ENCODE data around the gene CDH13.

DNA sequence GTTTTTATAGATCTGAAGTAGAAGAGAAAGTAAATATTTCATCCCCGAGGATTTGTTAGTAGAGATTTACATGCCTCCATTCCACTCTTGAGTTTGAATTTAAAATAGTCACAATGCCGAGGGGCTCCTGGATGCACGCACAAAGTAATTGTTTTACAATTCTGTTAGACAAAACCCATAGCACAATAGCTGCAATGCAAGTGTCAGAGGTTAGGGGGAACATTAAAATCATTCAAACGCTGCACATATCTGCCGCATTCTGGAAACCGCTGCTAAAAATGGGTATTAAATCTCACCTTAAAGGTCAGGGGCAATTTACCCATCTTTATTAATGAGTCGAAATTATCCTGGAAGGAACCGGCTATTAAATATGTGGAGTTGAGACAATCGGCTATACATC is 652.5 kb downstream of the CDH13 start:
- no peak for TF ChIP-seq GATA2 (IDR thresholded peaks at IDR 0.05; ENCODE audit: low read depth, low read length)
- TF ChIP-seq GATA3 (IDR thresholded peaks at IDR 0.05; ENCODE audit: low read depth, low read length): no peak

All from SH-SY5Y (cell line).